ENCODE results near the gene STXBP6.

Gene STXBP6

GRCh38 chr14:25049568-25050268 lies at the start of gene STXBP6:
Gene STXBP6, minus strand, starts transcription at chr14:25050147. Its CDS starts 75,329 bp downstream, at chr14:24974818.
- no peak for DNase-seq

- no peak for DNase-seq
These were observed 47.2 kb upstream of the STXBP6 start for GRCh38 chr14:25097120-25097519.

DNA sequence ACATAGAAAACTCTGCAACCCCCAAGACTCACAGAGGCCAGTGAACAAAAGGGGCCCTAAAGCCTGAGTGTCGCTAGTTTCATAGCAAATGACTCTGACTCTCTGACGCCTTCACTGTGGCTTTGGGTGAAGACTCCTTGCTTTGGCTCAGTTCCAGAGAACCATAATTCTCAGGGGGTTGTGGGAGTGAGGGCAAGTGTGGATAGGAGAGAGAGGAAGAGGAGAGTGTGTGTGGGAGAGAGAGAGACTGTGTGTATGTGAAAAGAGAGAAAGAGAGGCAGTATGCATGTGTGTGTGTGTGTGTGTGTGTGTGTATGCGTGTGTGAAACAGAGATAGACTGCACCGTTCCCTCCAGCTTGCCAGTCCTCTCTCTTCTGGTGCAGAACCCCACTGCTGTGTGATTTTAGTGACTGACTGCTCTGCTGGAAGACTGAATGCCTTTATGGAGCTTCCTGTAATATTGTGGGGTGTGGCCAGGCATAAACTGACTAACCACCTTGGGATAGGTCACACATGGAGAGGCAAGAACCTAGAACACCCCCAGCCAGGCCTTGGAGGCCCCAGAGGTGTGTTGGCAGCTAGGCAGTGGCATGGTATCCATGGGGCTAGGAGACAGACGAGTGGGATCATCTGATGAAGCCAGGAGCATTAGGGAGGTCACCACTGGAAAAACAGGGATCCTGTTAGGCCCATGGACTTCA lies 45.9 kb upstream of the STXBP6 start:
- no peak for DNase-seq

- no peak for DNase-seq
These were observed 44.4 kb upstream of the STXBP6 start for GRCh38 chr14:25094171-25094907.

GRCh38 chr14:25092258-25092740 lies 42.4 kb upstream of the STXBP6 start:
- no peak for DNase-seq

DNA sequence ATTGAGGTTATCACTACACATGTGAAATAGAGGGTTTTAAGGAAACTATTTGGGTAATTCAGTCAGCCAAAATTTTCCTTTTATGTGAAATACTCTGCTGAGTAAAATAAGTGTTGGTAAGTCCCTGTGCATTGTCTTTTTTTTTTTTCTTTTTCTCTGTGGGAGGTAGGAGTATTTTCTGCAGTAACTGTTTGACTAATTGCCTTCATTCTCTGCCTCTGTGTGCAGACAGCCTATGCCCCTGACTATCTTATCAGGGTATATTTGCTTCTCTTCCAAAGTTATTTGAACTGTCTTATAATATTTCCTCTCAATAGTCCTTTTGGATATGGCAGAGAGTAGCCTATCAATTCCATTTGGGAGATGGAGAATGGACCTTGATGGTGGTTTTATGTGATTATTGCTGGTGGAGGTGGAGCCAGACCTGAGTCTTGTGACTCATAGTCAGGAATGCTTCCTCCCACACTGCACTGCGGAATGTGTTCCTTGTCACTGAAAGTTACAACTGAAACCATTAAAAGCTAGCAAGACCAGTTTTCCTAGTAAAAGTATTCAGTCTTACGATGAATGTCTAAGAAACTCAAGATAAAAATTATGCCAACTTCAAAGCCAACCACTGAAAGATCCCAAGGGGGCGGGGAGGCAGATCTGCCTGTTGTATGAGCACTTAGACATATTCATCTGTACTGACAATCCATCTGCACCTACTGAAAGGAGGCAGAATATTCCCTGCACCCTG lies 40.9 kb upstream of the STXBP6 start:
- DNase-seq = no peak

- DNase-seq = no peak
These were observed 40.3 kb upstream of the STXBP6 start for GRCh38 chr14:25090256-25090655.

GRCh38 chr14:25089496-25089895 lies 39.5 kb upstream of the STXBP6 start:
- DNase-seq = no peak

DNA sequence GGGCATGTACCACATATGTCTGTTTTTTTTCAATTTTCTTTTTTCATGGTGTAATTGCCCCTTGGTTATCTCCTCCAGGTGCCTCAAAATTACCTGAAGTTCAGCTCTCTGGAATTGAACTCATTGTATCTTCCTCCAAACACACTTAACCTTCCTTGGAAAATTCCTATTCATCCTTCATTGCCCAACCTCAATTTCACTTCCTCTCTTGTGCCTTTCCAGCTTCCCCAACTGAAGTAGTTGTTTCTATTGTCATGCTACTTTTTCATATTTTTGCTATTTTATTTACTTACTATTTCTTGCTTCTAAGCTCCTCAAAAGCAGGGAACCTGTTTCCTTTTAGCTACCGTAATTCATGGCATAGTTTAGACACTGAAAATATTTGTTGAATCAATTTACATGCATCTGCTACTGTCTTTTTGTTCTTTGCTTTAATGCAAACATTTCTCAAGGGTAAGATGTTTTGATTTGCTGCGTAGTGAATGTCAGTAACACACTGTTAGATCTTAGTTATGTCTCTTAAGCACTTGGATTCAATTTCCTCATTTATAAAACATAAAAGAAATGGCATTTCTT lies 37.0 kb upstream of the STXBP6 start:
- no peak for DNase-seq

DNA sequence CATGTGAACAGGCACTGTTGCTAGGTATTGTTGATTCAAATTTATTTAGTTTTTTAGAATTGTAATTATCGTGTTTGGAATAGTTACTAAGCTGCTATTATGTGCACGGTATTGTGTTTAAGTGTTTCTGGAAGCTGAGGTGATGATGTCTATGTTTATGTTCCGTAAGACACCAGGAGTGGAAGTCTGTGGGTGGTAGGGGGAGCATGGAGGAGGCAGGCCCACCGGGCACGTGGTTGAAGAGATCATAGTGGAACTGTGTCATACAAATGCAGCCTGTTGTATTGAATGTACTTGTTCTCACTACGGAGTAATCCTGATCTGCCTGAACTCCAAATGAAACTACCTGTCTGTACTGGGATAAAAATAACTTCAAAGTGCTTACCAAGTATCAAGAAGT lies 36.1 kb upstream of the STXBP6 start:
- DNase-seq = no peak

DNA sequence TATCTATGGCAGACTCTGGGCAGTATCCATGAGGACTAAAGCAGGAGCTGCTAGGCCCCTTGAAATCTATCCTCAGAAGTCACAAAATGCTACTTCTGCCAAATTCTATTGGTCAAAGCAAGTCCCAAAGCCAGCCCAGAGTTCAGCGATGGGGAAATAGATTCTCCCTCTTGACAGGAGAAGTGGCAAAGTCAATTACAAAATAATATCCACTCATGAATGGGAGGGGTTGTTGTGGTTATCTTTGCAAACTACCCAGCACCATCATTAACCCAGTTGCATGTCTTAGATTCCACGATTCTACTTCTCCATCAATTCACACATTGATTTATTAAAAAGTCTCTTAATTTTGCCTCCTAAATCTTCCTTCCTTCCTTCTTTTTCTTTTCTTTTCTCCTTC lies 30.7 kb upstream of the STXBP6 start:
- DNase-seq = no peak

- DNase-seq = no peak
These were observed 29.4 kb upstream of the STXBP6 start for GRCh38 chr14:25079311-25079710.

DNA sequence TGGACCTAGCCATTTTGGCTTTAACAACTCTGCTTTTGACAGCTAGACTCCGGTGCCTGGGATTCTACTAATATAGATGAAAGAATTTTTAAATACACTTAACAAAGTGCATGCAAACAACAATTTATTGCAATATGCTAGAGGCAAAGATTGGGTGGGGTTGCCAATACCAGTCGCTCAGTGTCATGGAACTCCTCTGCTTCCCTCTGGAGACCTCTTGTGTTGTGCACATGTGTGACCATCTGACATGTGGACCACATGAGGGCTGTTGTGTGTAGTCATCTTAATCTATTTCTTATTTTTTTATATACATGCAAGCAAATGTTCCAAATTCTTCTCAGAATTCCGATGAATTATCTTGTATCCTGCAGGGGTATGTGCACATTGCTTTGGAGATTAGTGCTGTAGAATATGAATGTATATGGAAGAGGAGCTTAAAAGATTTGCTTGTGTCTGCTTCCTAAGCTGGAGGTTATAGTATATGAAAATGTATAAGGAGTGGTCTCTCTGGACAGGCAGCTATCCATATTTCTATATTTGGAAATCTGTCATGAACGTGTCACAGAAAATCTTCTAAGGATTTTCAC lies 24.2 kb upstream of the STXBP6 start:
- no peak for DNase-seq

DNA sequence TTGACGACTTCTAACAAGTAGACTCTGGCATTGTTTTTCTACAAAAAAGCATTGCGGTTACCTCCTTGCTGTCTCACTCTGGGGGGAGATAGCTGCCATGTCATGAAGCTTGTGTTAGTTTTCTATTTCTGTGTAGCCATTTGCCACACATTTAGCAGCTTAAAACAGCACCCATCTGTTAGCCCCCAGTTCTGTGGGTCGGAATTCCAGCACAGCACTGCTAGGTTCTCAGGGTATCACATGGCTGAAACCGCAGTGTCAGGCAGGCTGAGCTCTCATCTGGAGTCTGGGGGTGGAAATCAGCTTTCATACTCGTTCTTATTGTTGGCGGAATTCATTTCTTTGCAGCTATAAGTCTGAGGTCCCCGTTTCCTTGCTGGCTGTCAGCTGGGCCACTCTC lies 19.9 kb upstream of the STXBP6 start:
- no peak for DNase-seq

GRCh38 chr14:25067600-25067999 lies 17.7 kb upstream of the STXBP6 start:
- DNase-seq = no peak

GRCh38 chr14:25062022-25062321 lies 12.0 kb upstream of the STXBP6 start:
- no peak for DNase-seq

- no peak for DNase-seq
These were observed 6.7 kb upstream of the STXBP6 start for GRCh38 chr14:25056688-25057078.

GRCh38 chr14:25055992-25056687 lies 6.2 kb upstream of the STXBP6 start:
- no peak for DNase-seq

DNA sequence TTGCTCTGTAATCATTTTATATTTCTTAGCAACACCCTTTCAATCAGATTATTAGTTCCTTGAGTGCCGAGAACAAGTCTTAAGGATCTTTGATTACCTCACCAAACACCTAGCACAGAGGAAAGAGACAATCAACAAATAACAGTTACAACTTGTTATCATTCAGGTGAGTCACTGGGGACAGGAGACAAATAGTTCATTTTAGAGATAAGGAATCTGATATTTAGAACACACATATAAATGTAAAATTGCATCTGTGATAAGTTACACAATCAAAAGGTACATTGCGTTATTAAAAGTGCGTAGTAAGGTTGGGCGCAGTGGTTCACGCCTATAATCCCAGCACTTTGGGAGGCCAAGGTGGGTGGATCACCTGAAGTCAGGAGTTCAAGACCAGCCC lies 5.1 kb upstream of the STXBP6 start:
- DNase-seq = no peak

DNA sequence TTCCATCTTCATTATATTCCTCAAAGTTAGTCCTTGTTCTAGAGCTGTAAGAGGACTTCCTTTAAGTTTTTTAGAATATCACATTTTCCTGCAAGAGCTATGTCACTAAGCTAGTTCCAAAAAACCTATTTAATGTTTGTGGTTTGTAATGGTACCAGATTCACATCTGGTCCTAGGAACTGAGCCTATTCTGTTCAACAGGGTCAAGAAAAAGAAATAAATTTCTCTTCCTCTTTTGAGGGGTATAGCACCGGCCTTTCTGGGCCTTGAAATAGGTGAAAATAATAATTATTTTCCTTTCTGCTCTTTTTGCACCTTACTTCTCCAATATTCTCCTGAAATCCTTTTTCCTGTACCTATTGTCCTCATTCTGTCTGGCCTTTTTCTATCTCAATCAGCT lies 3.6 kb upstream of the STXBP6 start:
- no peak for DNase-seq

- DNase-seq = no peak
These were observed 3.0 kb upstream of the STXBP6 start for GRCh38 chr14:25052921-25053320.

GRCh38 chr14:25052385-25052784 lies 2.4 kb upstream of the STXBP6 start:
- DNase-seq = no peak

All from activated CD4-positive, alpha-beta T cell treated with anti-CD3 and anti-CD28 coated beads for 1 hour (primary cell).